ENCODE data around the gene HOXD9. TPM values are rescaled to one million over a fixed set of nuclear protein-coding genes. Genes with fewer than 3 reads are reported as not detected.

Gene HOXD9
- total RNA-seq, 1 donor from 2014 or later, result not detected

DNA sequence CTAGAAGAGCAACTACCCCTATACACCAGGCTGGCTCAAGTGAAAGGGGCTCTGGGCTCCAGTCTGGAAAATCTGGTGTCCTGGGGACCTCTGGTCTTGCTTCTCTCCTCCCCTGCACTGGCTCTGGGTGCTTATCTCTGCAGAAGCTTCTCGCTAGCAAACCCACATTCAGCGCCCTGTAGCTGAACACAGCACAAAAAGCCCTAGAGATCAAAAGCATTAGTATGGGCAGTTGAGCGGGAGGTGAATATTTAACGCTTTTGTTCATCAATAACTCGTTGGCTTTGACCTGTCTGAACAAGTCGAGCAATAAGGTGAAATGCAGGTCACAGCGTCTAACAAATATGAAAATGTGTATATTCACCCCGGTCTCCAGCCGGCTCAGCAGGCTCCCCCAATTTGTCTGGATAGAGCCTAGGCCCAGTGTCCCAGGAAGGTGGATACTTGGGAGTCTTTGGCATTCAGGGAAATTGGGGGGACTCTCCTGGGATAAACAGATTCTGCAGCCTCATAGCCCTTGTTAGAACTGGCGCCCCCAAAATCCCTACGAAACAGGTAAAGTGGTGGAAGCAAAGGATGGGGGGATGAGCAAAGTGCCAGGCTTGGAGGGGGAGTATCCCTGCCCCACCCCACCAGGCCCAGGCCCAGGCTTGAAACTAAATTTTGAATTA, 26.4 kb downstream of the HOXD9 start:
- FAIRE-seq (no peak), DNase-seq (ENCODE audit: low spot score in 2 of 2) (no peak)

DNA sequence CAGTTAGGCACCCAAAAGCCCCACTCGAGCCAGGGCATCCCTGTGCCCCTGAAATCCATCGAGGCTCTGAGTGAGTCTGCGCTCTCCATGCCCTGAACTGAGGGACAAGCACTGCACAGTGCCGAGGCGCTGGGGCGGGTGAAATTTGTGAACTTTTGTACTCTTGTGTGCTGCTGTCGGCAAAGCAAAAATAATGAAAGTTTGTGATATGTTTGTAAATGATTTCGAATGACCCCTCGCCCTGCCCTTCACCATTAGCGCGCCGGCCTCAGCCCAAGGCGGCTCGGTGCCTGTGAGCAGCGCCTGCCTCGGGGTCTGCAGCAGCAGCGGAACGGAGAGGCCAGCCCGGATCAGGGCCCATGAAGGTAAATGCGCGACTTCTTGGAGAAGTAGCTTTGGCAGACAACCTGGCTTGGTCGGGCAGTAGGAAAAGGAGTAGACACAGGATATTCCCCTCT, 27.0 kb downstream of the HOXD9 start:
- FAIRE-seq, result no peak
- DNase-seq (ENCODE audit: low spot score in 2 of 2), result no peak

DNA sequence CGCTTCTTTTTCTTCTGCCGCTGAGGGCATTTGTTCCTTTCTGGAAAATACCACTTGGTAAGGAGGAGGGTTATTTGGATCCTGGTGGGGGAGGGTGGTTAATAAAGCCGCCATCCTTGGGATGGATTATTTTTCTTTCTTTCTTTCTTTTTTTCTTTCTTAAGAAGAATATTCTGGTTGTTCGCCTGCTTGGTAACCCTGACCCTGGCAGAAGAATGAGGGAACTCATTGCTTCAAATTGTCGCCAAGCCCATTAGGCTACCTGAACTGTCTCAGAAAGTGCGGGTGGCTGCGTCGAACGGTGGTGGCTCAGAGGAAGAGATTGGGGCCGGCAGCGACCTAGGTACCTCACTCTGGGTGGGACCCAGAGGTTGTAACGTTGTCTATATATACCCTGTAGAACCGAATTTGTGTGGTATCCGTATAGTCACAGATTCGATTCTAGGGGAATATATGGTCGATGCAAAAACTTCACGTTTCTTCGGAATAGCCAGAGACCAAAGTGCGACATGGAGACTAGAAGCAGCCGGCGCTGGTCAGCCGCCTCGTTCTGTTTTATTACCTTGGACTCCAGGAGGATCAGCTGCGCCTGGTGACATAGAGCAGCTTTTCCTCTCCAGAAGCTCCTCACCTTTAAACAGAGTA, 27.5 kb downstream of the HOXD9 start:
- FAIRE-seq (no peak), DNase-seq (ENCODE audit: low spot score in 2 of 2) (no peak)

DNA sequence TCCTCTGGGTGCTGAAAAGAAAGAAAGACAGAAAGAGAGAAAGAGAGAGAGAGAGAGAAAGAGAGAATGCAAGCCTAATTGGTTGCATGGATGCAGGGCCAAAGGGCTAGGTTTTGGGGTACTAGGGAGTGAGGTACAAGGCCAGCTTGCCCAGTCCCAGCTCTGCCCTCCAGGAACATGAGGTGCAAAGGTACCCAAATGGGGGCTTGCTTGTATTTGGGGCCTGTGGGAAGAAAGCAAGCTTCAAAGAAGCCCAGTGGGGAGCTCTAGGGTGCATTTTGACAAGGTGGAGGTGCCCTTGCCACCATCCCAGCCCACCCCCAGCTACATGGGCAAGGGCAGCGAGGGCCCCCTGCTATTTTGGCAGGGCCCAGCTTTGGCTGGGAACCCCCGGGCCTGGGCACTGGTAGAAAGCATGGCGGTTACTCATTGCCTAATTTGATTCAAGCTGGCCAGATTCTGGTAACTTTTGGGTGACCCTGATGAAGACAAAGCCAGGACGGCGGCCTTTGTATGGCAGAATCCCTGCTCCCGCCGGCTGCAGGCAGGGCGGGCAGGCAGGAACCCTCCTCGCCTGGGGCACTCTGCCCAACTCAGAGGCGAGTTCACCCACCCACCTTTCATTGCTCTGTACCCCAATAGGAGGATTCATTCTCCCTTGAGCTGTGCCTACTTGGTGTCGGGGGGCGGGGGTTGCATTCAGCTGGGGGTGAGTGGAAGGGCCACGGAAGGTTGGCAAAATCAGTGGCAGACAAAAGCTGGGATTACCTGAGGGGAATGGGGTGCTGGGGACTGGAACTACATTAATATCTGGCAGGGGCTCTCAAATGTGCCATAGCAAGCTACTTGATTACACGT, 28.3 kb downstream of the HOXD9 start:
- FAIRE-seq, result no peak
- DNase-seq (ENCODE audit: low spot score in 2 of 2), result no peak

DNA sequence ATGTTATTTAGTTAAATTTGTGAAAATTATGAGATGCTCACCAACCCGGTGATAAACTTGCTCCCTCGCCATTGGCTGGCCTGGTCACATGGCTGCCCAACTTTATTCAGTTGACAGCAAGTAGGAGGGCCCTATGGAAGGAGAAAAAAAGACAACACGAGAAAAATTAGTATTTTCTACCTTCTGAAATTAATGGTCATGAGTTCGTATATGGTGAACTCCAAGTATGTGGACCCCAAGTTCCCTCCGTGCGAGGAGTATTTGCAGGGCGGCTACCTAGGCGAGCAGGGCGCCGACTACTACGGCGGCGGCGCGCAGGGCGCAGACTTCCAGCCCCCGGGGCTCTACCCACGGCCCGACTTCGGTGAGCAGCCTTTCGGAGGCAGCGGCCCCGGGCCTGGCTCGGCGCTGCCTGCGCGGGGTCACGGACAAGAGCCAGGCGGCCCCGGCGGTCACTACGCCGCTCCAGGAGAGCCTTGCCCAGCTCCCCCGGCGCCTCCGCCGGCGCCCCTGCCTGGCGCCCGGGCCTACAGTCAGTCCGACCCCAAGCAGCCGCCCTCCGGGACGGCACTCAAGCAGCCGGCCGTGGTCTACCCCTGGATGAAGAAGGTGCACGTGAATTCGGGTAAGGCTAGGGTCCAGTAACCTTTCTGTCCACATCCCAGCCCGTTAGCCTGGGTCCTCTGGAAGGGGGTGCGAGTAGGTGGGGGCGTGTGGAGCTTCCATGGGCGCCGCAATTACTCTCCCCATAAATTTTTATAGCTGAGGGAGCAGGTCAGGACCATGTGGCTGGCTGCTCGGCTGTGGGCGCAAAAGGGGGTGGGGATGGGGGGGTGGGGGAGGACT, 29.1 kb downstream of the HOXD9 start, which contains the start of gene HOXD4:
Gene HOXD4 (plus strand): TSS at position 109 of the 846 bp plus-strand sequence. CDS start 84 bp downstream, at position 193.
- FAIRE-seq (no peak), DNase-seq (ENCODE audit: low spot score in 2 of 2) (no peak)

DNA sequence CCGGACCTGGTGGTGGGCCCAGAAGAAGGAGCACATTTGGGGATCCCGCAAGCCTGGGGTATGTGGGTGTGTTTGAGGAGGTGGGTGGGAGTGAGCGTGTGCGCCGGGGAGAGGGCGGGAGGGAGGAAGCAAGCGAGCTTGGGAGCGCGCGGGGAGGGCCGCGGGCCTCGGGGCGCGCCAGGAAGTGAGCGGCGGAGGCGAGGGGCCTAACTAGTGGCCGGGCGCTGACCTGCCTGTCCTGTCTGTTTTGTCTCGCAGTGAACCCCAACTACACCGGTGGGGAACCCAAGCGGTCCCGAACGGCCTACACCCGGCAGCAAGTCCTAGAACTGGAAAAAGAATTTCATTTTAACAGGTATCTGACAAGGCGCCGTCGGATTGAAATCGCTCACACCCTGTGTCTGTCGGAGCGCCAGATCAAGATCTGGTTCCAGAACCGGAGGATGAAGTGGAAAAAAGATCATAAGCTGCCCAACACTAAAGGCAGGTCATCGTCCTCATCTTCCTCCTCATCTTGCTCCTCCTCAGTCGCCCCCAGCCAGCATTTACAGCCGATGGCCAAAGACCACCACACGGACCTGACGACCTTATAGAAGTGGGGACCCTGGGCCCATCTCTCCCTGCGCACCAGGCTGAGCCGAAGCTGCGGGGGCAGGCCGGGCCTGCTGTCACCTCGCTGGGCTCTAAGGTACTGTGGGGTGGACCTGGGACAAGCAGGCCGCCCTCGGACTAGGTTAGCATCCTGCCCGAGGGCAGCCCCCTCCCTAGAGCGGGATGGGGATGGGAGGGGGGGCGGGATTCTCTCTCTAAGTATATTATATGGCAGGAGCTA, 30.0 kb downstream of the HOXD9 start:
- DNase-seq (ENCODE audit: low spot score in 2 of 2) (no peak), FAIRE-seq (no peak)

DNA sequence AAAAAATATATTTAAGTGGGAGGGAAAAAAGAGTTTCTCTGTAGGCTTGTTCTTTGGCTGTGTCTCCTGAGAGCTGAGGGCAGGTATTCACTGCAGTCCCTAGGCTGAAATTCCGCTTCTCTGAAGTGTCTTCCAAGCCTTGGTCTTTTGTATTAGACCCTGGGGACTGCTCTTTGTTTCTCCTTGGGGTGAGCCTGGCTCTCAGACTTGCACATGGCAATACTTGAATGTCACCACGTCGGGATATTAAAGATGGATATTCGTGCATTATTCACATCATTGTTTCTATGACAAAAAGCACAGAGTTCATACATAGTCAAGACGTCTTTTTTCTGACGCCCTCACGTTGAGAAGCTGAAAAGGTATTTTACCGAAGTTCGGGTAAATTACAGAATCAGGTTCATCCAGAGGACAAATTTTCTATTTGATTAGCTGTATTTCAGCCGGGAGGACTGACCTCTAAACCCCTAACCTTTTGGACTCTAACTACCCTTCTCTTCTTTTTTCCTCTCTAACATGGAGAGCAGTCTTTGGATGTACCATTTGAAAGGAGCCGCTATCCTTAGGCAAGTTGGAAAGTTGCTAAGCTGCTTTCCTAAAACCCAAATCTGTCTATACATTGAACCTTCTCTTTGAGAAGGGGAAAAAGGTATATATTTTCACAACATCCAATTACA, 32.2 kb downstream of the HOXD9 start:
- DNase-seq (ENCODE audit: low spot score in 2 of 2) (no peak), FAIRE-seq (no peak)

DNA sequence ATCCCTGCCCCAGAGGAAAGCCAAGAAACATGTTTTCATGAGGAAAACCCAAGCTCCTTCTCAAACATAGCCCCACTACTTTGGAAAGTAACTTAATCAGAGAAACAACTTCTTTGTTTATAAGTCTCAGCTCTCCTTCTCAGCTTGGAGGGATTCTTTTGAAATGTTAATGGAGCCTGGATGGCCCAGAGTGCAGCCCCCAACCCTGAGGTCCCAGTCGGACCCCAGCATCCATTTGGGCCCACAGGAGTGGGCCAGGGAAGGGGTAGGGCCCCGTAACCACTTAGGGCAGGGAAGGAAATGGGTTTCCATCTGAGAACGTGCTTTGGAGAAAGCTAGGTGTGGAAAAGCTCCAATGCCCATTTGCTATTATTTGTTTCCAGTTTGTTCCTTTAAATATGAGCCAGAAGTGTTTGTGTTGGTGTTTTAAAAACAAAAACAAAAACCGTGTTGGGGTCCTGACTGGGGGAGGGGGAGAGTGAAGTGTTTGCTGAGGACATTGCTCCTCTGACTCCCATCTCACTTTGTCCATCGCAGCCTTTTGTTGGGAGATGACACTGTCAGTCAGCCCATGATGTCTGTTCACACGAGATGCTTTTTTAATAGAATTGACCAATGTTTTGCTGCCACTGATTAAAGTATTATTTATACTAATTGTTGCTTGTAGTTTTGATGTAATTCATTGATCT, 33.0 kb downstream of the HOXD9 start:
- no peak for FAIRE-seq

DNA sequence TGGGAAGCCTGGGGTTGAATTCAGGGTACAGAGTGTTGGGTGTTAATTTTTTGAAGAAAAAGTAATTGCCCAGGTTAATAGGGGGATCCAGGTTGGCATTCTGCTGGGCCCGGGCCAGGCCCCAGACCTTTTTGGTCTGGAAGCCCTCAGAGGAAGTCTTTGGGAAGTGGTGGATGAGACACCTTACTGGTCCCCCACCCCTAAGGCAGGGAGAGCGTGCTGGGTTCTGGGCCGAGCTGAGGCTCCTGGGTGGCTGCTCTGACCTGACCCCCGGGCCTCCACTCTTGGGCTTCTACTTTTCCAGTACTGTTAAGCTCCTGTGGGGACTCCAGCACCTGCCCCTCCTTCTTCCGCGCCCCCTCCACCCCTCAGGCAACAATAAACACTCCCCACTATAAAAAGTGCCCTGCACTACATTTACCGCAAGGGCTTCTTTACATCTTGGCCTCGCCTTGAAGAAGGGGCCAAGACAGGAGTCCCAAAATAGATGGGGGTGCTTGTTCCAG, 33.8 kb downstream of the HOXD9 start:
- FAIRE-seq (no peak), DNase-seq (ENCODE audit: low spot score in 2 of 2) (no peak)

More for the DNA sequence above, 33.0 kb downstream of the HOXD9 start:
- no peak for DNase-seq (ENCODE audit: low spot score in 2 of 2)

DNA sequence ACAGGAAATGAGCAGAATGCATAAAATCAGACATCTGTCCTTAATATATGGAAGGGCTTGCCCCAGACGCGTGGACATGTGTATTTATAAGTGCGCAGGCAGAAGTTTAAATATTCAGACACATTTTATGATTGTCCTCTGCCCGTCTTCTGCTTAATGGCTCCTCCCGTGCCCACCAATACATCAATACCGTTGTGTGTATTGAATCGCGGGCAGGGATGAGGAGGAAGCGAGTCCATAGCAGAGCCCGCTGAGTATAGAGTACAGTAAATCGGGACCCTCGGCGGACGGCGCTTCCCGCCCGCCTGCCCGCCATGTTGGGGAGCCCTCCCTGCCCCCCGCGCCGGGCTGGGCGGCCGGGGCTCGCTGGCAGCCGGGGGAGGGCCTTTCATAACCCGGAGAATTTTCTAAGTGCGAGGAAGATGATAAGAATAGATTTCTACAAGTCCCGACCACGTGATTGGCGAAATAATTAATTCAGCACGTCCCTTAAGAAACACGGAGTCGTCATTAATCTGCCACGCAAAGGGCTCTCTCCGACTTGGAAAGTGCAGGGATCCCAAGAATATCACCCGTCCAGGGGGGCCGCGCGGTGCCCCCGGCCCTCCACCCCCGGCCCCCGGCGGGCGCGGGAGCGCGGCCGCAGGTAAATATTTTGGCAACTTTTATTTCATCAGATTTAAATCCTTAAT, 34.4 kb downstream of the HOXD9 start, which contains the start of gene HOXD3:
Gene HOXD3 (plus strand): TSS at position 501 of the 692 bp plus-strand sequence. CDS start 11,808 bp downstream, outside the sequence.
- FAIRE-seq (no peak), DNase-seq (ENCODE audit: low spot score in 2 of 2) (no peak)

DNA sequence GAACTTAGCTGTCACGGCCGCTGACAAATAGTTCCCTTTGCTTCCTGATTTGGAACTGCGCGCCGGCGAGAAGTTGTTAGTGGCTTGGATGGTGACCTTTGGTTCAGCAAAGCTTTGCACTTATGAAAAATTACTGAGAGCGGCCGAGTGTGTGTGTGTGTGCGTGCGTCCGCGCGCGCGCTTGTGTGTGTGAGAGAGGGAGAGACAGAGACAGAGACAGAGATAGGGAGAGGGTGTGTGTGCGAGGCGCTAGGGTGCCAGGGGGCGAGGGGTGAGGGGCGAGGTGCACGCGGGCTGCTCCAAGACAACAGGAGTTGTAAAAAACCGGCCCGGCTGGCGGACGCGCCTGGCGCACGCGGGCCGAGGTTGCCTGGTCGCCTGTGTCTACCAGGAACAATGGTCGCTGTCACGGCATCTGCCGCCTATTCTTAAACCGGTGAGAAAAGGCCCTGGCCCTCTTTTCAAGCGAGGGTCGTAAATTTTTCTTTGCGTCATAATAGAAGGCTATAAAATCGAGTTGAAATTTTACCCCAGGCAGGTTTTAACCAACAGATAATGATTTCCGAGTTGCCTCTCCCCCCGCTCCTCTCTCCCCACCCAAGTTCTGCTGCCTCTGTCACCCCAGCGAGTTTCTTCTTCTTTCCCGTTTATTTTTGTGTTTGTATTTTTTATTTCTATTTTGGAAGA, 35.1 kb downstream of the HOXD9 start:
- DNase-seq (ENCODE audit: low spot score in 2 of 2), result no peak

DNA sequence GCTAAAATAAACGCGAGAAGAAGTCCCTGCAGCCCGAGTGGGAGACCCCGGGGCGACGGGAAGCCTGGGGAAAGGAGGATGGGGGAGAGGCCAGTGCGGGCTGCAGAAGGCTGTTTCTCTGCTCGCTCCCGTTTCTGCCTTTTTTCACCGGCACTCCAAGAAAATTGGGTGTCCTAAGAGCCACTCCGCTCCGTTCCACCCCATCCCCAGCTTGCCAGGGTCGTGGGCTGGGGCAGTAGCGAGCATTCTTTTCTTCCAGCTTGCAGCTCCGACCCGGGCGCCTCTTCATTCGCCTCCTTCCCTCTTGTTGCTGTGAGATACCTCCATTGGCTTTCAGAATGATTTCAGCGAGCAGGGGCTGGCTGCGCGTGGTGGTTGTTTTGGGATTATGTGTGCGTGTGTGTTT, 35.7 kb downstream of the HOXD9 start:
- FAIRE-seq (no peak), DNase-seq (ENCODE audit: low spot score in 2 of 2) (no peak)

More for the DNA sequence above, 35.1 kb downstream of the HOXD9 start:
- no peak for FAIRE-seq

DNA sequence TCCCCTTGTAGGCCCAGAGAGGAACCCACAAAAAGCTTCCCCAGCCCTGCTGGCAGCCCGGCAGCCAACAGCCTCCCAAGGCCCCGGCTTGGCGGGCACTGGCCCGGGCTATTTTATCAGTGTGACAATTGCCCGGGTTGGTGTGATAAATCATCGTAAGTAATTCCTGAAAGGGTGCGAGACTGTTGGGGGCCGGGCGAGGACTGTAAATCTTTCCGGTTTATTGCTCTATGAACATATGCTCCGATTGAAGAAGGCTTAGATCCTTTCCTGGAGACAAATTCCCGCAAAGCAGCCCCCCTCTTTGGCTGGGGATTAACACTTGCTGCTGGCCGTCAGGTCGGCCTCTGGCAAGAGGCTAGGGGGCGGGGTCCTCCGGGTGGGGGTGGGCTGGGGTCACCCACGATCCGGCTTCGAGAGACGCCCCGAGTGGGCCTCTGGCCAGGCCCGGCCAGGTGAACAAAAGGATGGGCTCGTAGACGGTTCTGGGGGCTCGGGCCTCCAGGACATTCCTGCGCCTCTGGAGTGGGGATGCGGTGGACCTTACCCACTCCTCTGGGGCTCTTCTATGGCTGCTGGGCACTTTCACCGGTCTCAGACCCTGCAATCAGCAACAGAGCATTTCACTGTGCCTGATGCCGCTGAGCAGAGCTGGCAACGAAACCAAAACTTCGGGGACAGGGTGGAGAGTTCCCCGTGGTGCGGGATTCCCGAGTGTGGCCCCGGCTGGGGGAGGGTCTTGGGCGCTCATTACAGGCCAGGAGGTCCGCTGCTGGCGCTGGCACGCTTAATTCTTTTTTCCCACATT, 36.5 kb downstream of the HOXD9 start:
- no peak for FAIRE-seq
- DNase-seq (ENCODE audit: low spot score in 2 of 2), result no peak

DNA sequence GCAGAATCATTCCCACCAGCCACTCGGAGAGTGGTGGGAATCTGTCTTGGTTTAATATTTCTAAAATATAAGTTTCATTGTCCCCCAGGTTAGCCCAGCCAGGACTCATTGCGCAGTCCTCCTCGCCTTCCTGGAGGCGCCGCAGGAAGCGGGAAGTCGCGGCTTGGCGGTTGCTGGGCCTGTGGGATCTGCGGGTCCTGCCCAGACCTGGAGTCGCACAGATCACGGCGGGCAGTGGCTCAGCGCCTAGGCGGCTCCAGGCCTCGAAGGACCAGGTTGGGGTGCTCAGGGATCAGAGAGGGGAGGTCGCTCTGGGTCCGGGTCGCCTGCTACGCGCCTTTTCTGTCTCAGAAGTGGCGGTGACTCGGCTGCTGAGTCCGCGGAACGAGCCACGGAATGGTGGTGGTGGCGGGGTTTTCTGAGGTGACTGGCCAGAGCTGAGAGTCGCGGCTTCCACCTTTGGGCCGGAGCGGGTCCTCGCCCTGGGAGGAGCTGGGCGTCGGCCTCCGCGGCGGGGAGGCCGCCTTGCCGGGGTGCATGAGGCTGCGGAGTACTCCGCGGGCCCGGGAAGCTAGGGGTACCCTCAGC, 37.2 kb downstream of the HOXD9 start:
- DNase-seq (ENCODE audit: low spot score in 2 of 2), result no peak
- no peak for FAIRE-seq

DNA sequence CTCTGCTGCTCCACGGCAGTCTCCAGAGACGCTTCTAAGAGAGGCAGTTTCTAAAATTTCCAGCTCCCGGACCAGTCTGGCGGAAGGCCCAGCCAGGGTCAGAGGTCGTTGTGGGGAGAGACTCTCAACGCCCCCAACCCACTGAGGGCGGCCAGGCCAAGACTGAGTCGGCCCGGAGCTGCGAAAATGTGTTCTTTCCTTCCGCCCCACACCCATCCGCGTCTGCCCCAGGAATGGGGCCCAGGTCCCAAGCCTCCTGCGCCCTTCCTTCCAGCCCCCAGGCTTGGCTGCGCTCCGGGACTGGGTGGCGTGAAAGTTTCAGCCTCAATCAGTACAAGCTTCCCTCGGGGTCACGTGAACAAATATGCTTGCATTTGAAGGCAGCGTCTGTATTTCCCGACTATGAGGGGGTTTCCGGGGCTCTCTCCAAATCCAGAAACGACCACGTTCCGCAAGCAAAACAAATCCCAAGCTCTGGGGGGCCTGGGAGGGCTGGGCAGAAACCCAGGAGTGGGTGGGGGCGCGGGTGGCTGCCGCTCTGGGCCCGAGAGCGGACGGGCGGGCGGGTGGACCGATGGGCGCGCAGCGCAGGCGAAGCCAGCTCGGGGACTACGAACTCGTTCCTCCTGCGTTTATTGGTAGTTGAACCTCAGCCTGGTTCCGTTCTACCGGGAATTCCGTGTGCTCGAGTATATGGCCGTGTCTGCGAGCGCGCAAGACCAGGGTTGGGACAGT, 37.9 kb downstream of the HOXD9 start:
- FAIRE-seq (no peak), DNase-seq (ENCODE audit: low spot score in 2 of 2) (no peak)
